Endothelial cell of umbilical vein (primary cell): ENCODE measurements around the gene TNFRSF14. TPM values are rescaled to one million over a fixed set of nuclear protein-coding genes. Genes with fewer than 3 reads are reported as not detected.
A peak's percentile ranks its signal among the peaks of the same experiment; 100 is the strongest.

ENCODE experiments used
- BruUV-seq: library from RNA; stranded (reverse); fragments of 400-500 nt; replicated peaks from 2 replicates; lab custom pipeline; 2021; lab: Mats Ljungman, UMichigan
- CTCF ChIA-PET: fragments of 300-600, 350-600 bp; sonication (Branson Sonifier 250); formaldehyde crosslinking; loops from one replicate; lab custom pipeline; 2021; ENCODE audit warnings: antibody characterized with exemption, inconsistent platforms; lab: Charles Lee
- POLR2A ChIA-PET: fragments of 300-600, 350-600 bp; sonication (Branson Sonifier 250); formaldehyde crosslinking; loops from one replicate; lab custom pipeline; 2021; ENCODE audit warnings: antibody characterized with exemption, inconsistent platforms; lab: Charles Lee
- DNase-seq: peaks from one replicate; pipeline ENCODE4 v3.0.0-alpha.2; 2011; ENCODE audit warnings: low read depth, low spot score
- FAIRE-seq: peaks from 2 replicates; lab custom pipeline; 2011; peaks lifted over from hg19 to GRCh38; lab: Jason Lieb, UNC
- H2AFZ ChIP-seq: 2 replicates; pipeline ENCODE4 v1.6.0; 2012; ENCODE audit warnings: low read depth, low read length, control low read depth, inconsistent platforms
- H3K27ac ChIP-seq: 2 replicates; pipeline ENCODE4 v1.5.1; 2011; ENCODE audit warnings: low read depth, mild to moderate bottlenecking, control low read depth, low read length, moderate library complexity; ENCODE audit not compliant: insufficient read depth
- H3K27me3 ChIP-seq, 2 experiments: 2 replicates each; pipeline versions ENCODE4 v1.6.0 to v1.6.1; 2011; ENCODE audit warnings: low read length in 2 of 2, mixed read lengths in 1 of 2; ENCODE audit not compliant: control insufficient read depth in 2 of 2, insufficient read depth in 2 of 2
- H3K36me3 ChIP-seq, 2 experiments: 2 replicates in 1 of 2; 3 replicates in 1 of 2; pipeline ENCODE4 v1.5.1; 2011; ENCODE audit warnings: low read length in 2 of 2, mild to moderate bottlenecking in 1 of 2, moderate library complexity in 1 of 2; ENCODE audit not compliant: control insufficient read depth in 2 of 2, insufficient read depth in 2 of 2; ENCODE audit errors: extremely low read depth in 1 of 2
- H3K4me1 ChIP-seq: 3 replicates; pipeline ENCODE4 v1.5.1; 2011; ENCODE audit warnings: mild to moderate bottlenecking, low read length; ENCODE audit not compliant: control insufficient read depth, insufficient read depth; ENCODE audit errors: extremely low read depth
- H3K4me2 ChIP-seq: 2 replicates; pipeline ENCODE4 v1.6.1; 2011; ENCODE audit warnings: low read length, control low read depth, mixed read lengths; ENCODE audit not compliant: insufficient read depth
- H3K4me3 ChIP-seq, 3 experiments: fragments of 200-600 bp in 1 of 3; sonication (generic), shearing (Covaris generic) in 1 of 3; replicated peaks in 1 of 3; 2 replicates each; pipeline ENCODE4 v1.5.1; 2011 to 2016; ENCODE audit warnings: control low read depth in 3 of 3, low read length in 3 of 3, mild to moderate bottlenecking in 2 of 3, inconsistent platforms in 1 of 3, low read depth in 1 of 3, moderate library complexity in 1 of 3; ENCODE audit not compliant: insufficient read depth in 1 of 3
- H3K79me2 ChIP-seq: 2 replicates; pipeline ENCODE4 v1.6.0; 2012; ENCODE audit warnings: low read length, inconsistent platforms; ENCODE audit not compliant: control insufficient read depth, insufficient read depth
- H3K9ac ChIP-seq: replicated peaks from 2 replicates; pipeline ENCODE3; 2011; ENCODE audit warnings: low read length, control low read depth; ENCODE audit not compliant: insufficient read depth; ENCODE audit errors: extremely low read depth
- H3K9me1 ChIP-seq: replicated peaks from 3 replicates; pipeline ENCODE4 v1.6.0; 2011; ENCODE audit warnings: mild to moderate bottlenecking, low read length; ENCODE audit not compliant: control insufficient read depth, insufficient read depth; ENCODE audit errors: extremely low read depth
- H3K9me3 ChIP-seq: replicated peaks from 2 replicates; pipeline ENCODE4 v1.5.1; 2012; ENCODE audit warnings: low read length, inconsistent platforms; ENCODE audit not compliant: control insufficient read depth, insufficient read depth
- H4K20me1 ChIP-seq: replicated peaks from 2 replicates; pipeline ENCODE3; 2011; ENCODE audit warnings: mild to moderate bottlenecking, low read length; ENCODE audit not compliant: control insufficient read depth, insufficient read depth; ENCODE audit errors: extremely low read depth
- GATA2 ChIP-seq: IDR thresholded peaks from 2 replicates; pipeline ENCODE4 v1.7.0; 2011; ENCODE audit warnings: low read depth, mild to moderate bottlenecking, moderate library complexity, mixed read lengths, low read length; ENCODE audit not compliant: insufficient read length, insufficient read depth
- dilution Hi-C: fragments of 300-500 bp; cut with MboI; formaldehyde crosslinking; loops from one replicate; pipeline ENCODE4 v1.15.0; 2019; ENCODE audit warnings: low sequenced_read_pairs; ENCODE audit not compliant: extremely low pct_ligation_motif_present
- intact Hi-C: fragments of 100-400 bp; cut with micrococcal nuclease; formaldehyde crosslinking; loops from one replicate; pipeline ENCODE4 v1.10.0; 2022
- polyA plus RNA-seq, 4 experiments: library from polyadenylated mRNA; depleted of rRNA in 3 of 4; stranded (reverse) in 3 of 4; unstranded in 1 of 4; fragments of >200 nt; gene quantifications; 2 replicates each; pipeline versions ENCODE4 v1.2.1 to v1.2.3, GENCODE V29; 2011 to 2012; ENCODE audit warnings: missing spikeins in 1 of 4
- total RNA-seq: library from RNA; stranded (reverse); gene quantifications from 2 replicates; pipeline ENCODE4 v1.2.3, GENCODE V29; 2021
- TF ChIP-seq, protein P1 (sequence below), 2 donors: IDR thresholded peaks; 1 replicate in 1 of 2; 2 replicates in 1 of 2; pipeline ENCODE4 v1.5.1; 2011; ENCODE audit warnings: low read length in 2 of 2, mild to moderate bottlenecking in 2 of 2, moderate library complexity in 2 of 2, control low read depth in 1 of 2, inconsistent platforms in 1 of 2, low read depth in 1 of 2; ENCODE audit not compliant: insufficient read depth in 1 of 2; ENCODE audit errors: extremely low read depth in 1 of 2

TNFRSF14 gene
- total and polyA plus RNA-seq, 2 donors (not counting 3 experiments of a cell fraction or from before 2014, with no cell fraction given), result 40.9 to 49.4 TPM

DNA sequence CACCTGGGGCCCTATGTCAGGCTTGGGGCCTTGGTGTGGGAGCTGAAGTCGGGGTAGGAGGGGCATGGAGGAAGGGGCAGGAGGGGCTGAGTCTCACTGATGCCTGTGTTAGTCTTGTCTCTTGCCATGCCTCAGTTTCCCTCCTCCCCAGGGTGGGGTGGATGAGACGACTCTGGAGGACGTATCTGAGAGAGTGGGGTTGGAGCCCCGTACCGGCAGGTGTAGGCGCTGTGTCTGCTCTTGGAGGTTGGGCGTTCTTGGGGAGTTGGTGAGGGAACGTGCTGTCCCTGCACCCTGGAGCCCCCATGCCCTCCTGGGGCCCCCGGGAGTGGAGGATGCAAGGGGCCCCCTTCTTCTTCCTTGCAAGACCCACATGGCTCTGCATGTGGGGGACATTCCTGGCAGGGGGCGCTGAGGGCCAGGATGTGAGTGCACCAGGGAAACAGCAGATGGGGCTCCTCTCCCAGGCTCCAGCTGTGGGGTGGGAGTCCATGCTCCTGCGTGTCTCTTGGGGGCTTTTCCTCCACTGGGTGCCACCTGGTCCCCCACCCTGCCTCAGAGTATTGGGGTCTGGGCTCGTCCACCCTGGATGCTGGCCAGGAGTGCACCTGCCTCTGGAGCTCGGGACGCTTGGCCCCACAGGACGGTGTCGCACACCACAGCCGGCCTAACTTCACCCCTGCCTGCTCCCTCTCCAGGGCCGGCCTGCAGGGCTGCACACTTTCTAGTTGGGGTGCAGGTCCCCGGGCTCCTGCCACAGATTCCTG is 1.4 kb upstream of the TNFRSF14 start:
- peak overlapping the region; percentile 60 for H2AFZ ChIP-seq
- POLR2A ChIA-PET, result no interaction called here
- CTCF ChIA-PET, result interaction anchor here (0.7 to 2.9 kb wide), 4 partner anchors 23 to 870 kb away, joined by 3 to 23 read pairs (median 4); no protein-coding TSS in a partner anchor
- no peaks in the 10 kb centered on the region for H4K20me1 ChIP-seq
- TF ChIP-seq, protein P1, sequence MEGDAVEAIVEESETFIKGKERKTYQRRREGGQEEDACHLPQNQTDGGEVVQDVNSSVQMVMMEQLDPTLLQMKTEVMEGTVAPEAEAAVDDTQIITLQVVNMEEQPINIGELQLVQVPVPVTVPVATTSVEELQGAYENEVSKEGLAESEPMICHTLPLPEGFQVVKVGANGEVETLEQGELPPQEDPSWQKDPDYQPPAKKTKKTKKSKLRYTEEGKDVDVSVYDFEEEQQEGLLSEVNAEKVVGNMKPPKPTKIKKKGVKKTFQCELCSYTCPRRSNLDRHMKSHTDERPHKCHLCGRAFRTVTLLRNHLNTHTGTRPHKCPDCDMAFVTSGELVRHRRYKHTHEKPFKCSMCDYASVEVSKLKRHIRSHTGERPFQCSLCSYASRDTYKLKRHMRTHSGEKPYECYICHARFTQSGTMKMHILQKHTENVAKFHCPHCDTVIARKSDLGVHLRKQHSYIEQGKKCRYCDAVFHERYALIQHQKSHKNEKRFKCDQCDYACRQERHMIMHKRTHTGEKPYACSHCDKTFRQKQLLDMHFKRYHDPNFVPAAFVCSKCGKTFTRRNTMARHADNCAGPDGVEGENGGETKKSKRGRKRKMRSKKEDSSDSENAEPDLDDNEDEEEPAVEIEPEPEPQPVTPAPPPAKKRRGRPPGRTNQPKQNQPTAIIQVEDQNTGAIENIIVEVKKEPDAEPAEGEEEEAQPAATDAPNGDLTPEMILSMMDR (IDR thresholded peaks at IDR 0.05; ENCODE audit: extremely low read depth in 1 of 2, insufficient read depth in 1 of 2, low read depth in 1 of 2, low read length in 2 of 2), result peak; percentile 48 to 59
- no peak for TF ChIP-seq GATA2
- BruUV-seq, result no TSS peak
- peaks cover 0 to 3% of the 10 kb centered on the region in 2 experiments for H3K36me3 ChIP-seq
- no peaks in the 10 kb centered on the region for H3K9me1 ChIP-seq
- H3K27me3 ChIP-seq, result no peaks in the 10 kb centered on the region
- H3K9ac ChIP-seq, result peak overlapping the region; percentile 33
- FAIRE-seq (no peak), DNase-seq (peak; percentile 23)
- intact Hi-C loops (loop anchor here (1.0 kb wide), 1 partner anchor 30 kb away; no protein-coding TSS in a partner anchor), dilution Hi-C loops (no loop called here)
- H3K4me1 ChIP-seq, result peaks cover 23% of the 10 kb centered on the region
- no peaks in the 10 kb centered on the region for H3K79me2 ChIP-seq
- peak overlapping the region; percentile 53 for H3K4me2 ChIP-seq
- H3K4me3 ChIP-seq, result no peak overlapping the region
- peak overlapping the region; percentile 53 for H3K27ac ChIP-seq
- no peaks in the 10 kb centered on the region for H3K9me3 ChIP-seq
